ENCODE data around the gene MARVELD2. TPM values are rescaled to one million over a fixed set of nuclear protein-coding genes. Genes with fewer than 3 reads are reported as not detected.
"Not testable (repeated sequence)": the region's sequence is repeated elsewhere in the genome, so short reads cannot be mapped to it uniquely, and the experiment has no call there.

Gene MARVELD2
- total RNA-seq, 1 experiment from 2014 or later: 15.6 TPM

- not testable (repeated sequence) for H3K4me3 ChIP-seq (ENCODE audit: insufficient read depth, low read depth, low read length); DNase-seq; H3K27me3 ChIP-seq (ENCODE audit: control insufficient read depth, insufficient read depth, low read length); H3K36me3 ChIP-seq (replicated peaks; ENCODE audit: control insufficient read depth, insufficient read depth, low read length)
These were observed 51.5 kb downstream of the MARVELD2 start for GRCh38 chr5:69466375-69466774.

- Histone ChIP-seq H3K27me3 (ENCODE audit: control insufficient read depth, insufficient read depth, low read length) (no peaks in the 10 kb centered on the region), H3K36me3 (replicated peaks; ENCODE audit: control insufficient read depth, insufficient read depth, low read length) (no peaks in the 10 kb centered on the region), H3K4me3 (ENCODE audit: insufficient read depth, low read depth, low read length) (no peak overlapping the region)
- DNase-seq: no peak
These were observed 52.7 kb downstream of the MARVELD2 start for GRCh38 chr5:69467442-69468225.

GRCh38 chr5:69468631-69469030 lies 53.7 kb downstream of the MARVELD2 start:
- Histone ChIP-seq H3K36me3 (replicated peaks; ENCODE audit: control insufficient read depth, insufficient read depth, low read length) (no peaks in the 10 kb centered on the region), H3K4me3 (ENCODE audit: insufficient read depth, low read depth, low read length) (no peak overlapping the region), H3K27me3 (ENCODE audit: control insufficient read depth, insufficient read depth, low read length) (no peaks in the 10 kb centered on the region)
- DNase-seq: no peak

- H3K27me3 ChIP-seq (ENCODE audit: control insufficient read depth, insufficient read depth, low read length): not testable (repeated sequence)
These were observed 56.6 kb downstream of the MARVELD2 start for GRCh38 chr5:69471516-69471915.

GRCh38 chr5:69472535-69473143 lies 57.7 kb downstream of the MARVELD2 start:
- not testable (repeated sequence) for H3K36me3 ChIP-seq (replicated peaks; ENCODE audit: control insufficient read depth, insufficient read depth, low read length); H3K4me3 ChIP-seq (ENCODE audit: insufficient read depth, low read depth, low read length); H3K27me3 ChIP-seq (ENCODE audit: control insufficient read depth, insufficient read depth, low read length); DNase-seq

More at GRCh38 chr5:69471516-69471915, 56.6 kb downstream of the MARVELD2 start:
- DNase-seq; H3K36me3 ChIP-seq (replicated peaks; ENCODE audit: control insufficient read depth, insufficient read depth, low read length); H3K4me3 ChIP-seq (ENCODE audit: insufficient read depth, low read depth, low read length): not testable (repeated sequence)

GRCh38 chr5:69477170-69477569 lies 62.3 kb downstream of the MARVELD2 start:
- Histone ChIP-seq H3K27me3 (ENCODE audit: control insufficient read depth, insufficient read depth, low read length) (no peaks in the 10 kb centered on the region), H3K36me3 (replicated peaks; ENCODE audit: control insufficient read depth, insufficient read depth, low read length) (no peaks in the 10 kb centered on the region), H3K4me3 (ENCODE audit: insufficient read depth, low read depth, low read length) (no peak overlapping the region)
- no peak for DNase-seq

GRCh38 chr5:69478296-69478695 lies 63.4 kb downstream of the MARVELD2 start:
- not testable (repeated sequence) for H3K4me3 ChIP-seq (ENCODE audit: insufficient read depth, low read depth, low read length); DNase-seq; H3K27me3 ChIP-seq (ENCODE audit: control insufficient read depth, insufficient read depth, low read length)

GRCh38 chr5:69484891-69485290 lies 70.0 kb downstream of the MARVELD2 start:
- no peak overlapping the region for H3K4me3 ChIP-seq (ENCODE audit: insufficient read depth, low read depth, low read length)
- no peak for DNase-seq

More at GRCh38 chr5:69478296-69478695, 63.4 kb downstream of the MARVELD2 start:
- not testable (repeated sequence) for H3K36me3 ChIP-seq (replicated peaks; ENCODE audit: control insufficient read depth, insufficient read depth, low read length)

GRCh38 chr5:69485471-69485870 lies 70.6 kb downstream of the MARVELD2 start:
- no peaks in the 10 kb centered on the region for H3K36me3 ChIP-seq (replicated peaks; ENCODE audit: control insufficient read depth, insufficient read depth, low read length)
- H3K4me3 ChIP-seq (ENCODE audit: insufficient read depth, low read depth, low read length): no peak overlapping the region
- H3K27me3 ChIP-seq (ENCODE audit: control insufficient read depth, insufficient read depth, low read length): no peaks in the 10 kb centered on the region
- no peak for DNase-seq

More at GRCh38 chr5:69484891-69485290, 70.0 kb downstream of the MARVELD2 start:
- H3K27me3 ChIP-seq (ENCODE audit: control insufficient read depth, insufficient read depth, low read length): no peaks in the 10 kb centered on the region
- no peaks in the 10 kb centered on the region for H3K36me3 ChIP-seq (replicated peaks; ENCODE audit: control insufficient read depth, insufficient read depth, low read length)

GRCh38 chr5:69489246-69489645 lies 74.3 kb downstream of the MARVELD2 start:
- Histone ChIP-seq H3K4me3 (ENCODE audit: insufficient read depth, low read depth, low read length) (no peak overlapping the region), H3K36me3 (replicated peaks; ENCODE audit: control insufficient read depth, insufficient read depth, low read length) (no peaks in the 10 kb centered on the region), H3K27me3 (ENCODE audit: control insufficient read depth, insufficient read depth, low read length) (no peaks in the 10 kb centered on the region)
- DNase-seq: no peak

GRCh38 chr5:69491027-69491426 lies 76.1 kb downstream of the MARVELD2 start:
- H3K27me3 ChIP-seq (ENCODE audit: control insufficient read depth, insufficient read depth, low read length): no peaks in the 10 kb centered on the region
- no peak overlapping the region for H3K4me3 ChIP-seq (ENCODE audit: insufficient read depth, low read depth, low read length)
- no peaks in the 10 kb centered on the region for H3K36me3 ChIP-seq (replicated peaks; ENCODE audit: control insufficient read depth, insufficient read depth, low read length)
- no peak for DNase-seq

- no peak for DNase-seq
- Histone ChIP-seq H3K4me3 (ENCODE audit: insufficient read depth, low read depth, low read length) (peak overlapping the region; percentile 94), H3K36me3 (replicated peaks; ENCODE audit: control insufficient read depth, insufficient read depth, low read length) (no peaks in the 10 kb centered on the region), H3K27me3 (ENCODE audit: control insufficient read depth, insufficient read depth, low read length) (no peaks in the 10 kb centered on the region)
These were observed 77.0 kb downstream of the MARVELD2 start for GRCh38 chr5:69491838-69492390.

- peak within 1 kb of the TSS; percentile 94 for H3K4me3 ChIP-seq (ENCODE audit: insufficient read depth, low read depth, low read length)
- H3K27me3 ChIP-seq (ENCODE audit: control insufficient read depth, insufficient read depth, low read length): no peaks in the 10 kb centered on the region
- peak; percentile 98 for DNase-seq
- H3K36me3 ChIP-seq (replicated peaks; ENCODE audit: control insufficient read depth, insufficient read depth, low read length): no peaks in the 10 kb centered on the region
These were observed 77.5 kb downstream of the MARVELD2 start, which contains the start of gene OCLN for GRCh38 chr5:69492391-69492922. Gene OCLN, plus strand, starts transcription at chr5:69492790. Its CDS starts 11,455 bp downstream, at chr5:69504245.

GRCh38 chr5:69492923-69493395 lies 78.0 kb downstream of the MARVELD2 start:
- no peaks in the 10 kb centered on the region for H3K27me3 ChIP-seq (ENCODE audit: control insufficient read depth, insufficient read depth, low read length)
- H3K36me3 ChIP-seq (replicated peaks; ENCODE audit: control insufficient read depth, insufficient read depth, low read length): no peaks in the 10 kb centered on the region
- peak overlapping the region; percentile 94 for H3K4me3 ChIP-seq (ENCODE audit: insufficient read depth, low read depth, low read length)
- DNase-seq: peak; percentile 78
